HG03354 (cell line): Measurements from ENCODE around the gene MT3.
"Not testable (repeated sequence)": the region's sequence is repeated elsewhere in the genome, so short reads cannot be mapped to it uniquely, and the experiment has no call there.

Experiments
- ATAC-seq: cut with Tn5 transposase; IDR thresholded peaks from one replicate; pipeline ENCODE4 v1.9.1; 2021; ENCODE audit warnings: mild to moderate bottlenecking; ENCODE audit not compliant: unreplicated experiment, poor library complexity, severe bottlenecking

The MT3 gene

GRCh38 chr16:56608043-56608875, 18.9 kb downstream of the MT3 start, which contains the start of gene MT2A:
MT2A (plus strand) TSS chr16:56608584; CDS start chr16:56608656, 72 bp downstream.
- peak; percentile 90 for ATAC-seq

DNA sequence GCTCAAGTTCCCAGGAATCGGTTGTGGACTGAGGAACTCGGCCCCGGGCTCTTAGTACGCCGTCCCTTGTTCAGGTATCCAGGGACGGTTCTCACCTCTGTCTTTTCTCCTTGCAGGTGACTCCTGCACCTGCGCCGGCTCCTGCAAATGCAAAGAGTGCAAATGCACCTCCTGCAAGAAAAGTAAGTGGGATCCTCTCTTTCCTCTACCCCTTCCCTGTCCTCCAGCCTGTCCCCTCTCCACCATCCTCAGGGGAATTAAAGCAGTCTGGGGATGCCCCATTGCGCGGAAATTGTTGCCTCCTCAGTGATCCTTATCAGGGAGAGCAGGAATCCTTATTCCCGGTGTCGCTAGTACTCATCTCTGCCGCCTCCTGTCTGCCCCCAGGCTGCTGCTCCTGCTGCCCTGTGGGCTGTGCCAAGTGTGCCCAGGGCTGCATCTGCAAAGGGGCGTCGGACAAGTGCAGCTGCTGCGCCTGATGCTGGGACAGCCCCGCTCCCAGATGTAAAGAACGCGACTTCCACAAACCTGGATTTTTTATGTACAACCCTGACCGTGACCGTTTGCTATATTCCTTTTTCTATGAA, 19.6 kb downstream of the MT3 start:
- no peak for ATAC-seq

GRCh38 chr16:56609463-56609921, 20.2 kb downstream of the MT3 start:
- ATAC-seq: peak; percentile 47

DNA sequence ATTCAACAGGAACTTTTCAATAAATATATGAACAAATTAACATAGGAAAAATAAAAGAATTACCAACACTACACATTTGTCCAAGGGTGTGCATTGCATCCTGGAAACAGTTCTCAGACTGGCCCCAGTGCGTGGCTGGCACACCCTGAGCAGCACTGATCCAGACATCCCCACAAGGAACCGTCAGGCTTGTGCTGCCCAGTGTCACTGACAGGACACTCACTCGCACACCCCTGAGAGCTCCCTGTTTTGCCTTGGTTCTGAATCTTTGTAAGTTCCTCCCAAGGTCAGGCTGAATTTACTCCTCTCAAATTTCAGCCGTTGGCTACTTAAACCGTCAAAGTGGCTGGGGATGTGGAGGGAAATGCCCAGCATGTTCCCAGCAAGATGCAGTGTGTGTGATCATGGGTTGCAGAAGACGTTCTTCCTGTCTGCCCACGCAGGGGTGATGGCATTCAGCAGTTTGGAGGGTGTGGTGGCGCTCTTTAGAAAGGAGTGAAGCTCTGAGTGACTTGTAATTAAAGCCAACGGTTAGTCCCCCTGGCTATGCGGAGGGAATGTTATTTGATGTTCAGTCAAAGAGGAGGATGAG, 20.8 kb downstream of the MT3 start:
- ATAC-seq: no peak

DNA sequence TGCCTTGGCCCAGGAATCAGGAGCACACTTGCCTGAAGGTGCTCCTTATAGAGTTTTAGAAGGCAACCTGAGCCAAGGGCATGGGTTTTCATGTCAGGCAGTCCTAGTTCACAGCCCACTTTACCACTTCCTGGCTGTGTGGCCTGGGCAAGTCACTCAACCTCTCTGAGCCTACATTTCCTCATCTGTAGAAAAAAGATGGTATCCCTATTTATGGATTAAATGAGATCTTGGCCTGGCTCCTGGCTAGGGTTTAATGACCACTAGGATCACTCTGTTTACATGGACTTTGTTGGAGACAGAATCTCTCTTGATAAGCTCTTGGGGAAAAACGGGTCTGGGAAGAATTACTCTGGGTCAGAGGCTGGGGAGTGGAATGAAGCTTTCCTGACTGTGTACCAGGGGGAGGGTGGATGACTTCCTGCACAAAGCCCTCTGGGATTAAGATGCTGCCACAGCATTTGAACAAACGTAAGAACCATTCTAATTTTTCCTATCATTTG, 21.3 kb downstream of the MT3 start:
- no peak for ATAC-seq

DNA sequence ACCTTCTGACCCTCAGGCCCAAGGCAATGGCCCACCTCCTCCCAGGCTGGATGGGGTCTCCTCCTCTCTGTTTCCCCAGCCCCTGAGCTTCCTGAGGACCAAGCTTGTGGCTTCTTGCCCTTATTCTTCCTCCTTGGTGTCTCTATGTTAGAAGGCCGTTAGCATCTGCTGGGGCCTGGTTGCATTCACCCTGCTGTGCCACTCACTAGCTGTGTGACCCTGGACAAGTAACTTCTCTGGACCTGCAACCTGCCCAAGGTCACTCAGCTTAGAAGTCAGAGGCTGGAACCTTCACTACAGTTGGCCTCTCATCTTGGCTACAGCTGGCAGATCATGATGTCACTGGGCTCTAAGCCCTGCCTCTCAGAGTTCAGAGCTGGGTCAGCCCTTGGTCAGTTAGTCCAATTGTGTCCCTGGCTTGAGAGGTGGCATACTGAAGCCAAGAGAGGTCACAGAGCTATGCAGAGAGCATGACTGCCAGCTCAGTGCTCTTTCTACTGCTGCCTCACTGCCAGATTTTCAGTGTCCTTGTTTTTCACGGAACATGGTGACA, 22.0 kb downstream of the MT3 start:
- ATAC-seq: no peak

- ATAC-seq: no peak
Measured at GRCh38 chr16:56613706-56614105, 24.4 kb downstream of the MT3 start.

GRCh38 chr16:56614549-56614991, 25.2 kb downstream of the MT3 start:
- ATAC-seq: no peak

DNA sequence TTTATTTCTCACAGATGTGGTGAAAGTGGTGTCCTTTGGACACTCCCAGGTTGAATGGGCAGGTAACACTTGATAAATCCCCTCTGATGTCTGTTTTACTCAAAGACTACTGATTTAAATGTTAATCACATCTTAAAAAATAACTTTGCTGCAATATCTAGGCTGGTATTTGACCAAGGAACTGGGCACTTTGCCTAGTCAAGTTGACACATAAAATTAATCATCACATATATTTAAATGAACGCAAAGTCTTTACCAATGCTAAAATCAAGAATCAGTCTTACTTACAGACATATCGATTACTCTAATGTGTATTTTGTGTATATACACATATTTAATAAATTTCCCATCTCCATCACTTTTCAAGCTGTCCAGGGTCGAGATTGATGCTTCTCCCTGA, 26.0 kb downstream of the MT3 start:
- no peak for ATAC-seq

DNA sequence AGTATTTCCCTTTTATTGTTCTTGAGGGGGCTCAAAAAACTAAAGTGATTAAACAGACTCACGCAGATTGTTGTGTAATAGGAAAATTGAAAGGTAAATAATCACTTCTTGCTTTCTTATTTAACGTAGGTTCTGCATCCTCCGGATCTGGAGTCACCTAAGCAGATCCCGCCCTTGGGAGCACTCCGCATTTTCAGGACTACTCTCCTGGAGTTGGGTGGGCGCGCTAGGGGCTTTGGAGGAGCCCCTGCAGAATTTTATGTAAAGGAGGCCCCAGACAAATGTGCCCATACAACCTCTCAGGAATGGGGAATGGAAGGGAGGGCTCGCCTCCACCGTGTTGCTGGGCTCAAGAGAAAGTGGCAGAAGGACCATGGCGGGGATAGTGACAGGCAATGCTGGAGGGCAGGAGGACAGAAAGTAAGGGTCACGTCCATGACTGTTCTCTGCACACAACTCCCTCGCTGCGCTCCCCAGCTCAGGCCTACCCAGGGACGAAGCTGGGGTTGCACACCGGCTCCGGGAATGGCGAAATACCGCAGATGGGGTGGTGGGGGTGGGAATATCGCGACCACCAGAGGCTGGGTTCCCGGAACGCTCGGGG, 27.4 kb downstream of the MT3 start:
- no peak for ATAC-seq

- ATAC-seq: peak; percentile 56
Measured at GRCh38 chr16:56617212-56618085, 28.1 kb downstream of the MT3 start.

GRCh38 chr16:56618138-56618537, 28.8 kb downstream of the MT3 start:
- ATAC-seq: no peak

DNA sequence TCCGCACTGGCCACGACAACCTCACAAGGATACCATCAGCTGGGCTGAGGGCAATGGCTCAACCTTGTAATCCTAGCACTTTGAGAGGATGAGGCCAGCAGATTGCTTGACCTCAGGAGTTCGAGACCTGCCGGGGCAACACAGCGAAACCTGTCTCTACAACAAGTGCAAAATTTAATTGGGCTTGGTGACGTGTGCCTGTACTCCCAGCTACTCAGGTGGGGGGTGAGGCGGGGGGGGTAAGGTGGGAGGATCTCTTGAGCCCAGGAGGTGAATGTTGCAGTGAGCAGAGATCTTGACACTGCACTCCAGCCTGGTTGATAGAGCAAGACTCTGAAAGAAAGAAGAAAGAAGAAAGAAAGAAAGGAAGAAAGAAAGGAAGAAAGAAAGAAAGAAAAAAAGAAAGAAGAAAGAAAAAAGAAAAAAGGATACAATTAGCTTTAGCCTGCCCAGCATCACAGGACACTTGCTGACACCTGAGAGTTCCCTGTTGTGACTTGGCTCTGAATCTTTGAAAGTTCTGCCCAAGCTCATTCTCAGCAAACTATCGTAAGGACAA, 31.1 kb downstream of the MT3 start:
- ATAC-seq: no peak

- ATAC-seq: not testable (repeated sequence)
Measured at GRCh38 chr16:56621665-56622445, 32.5 kb downstream of the MT3 start.

- not testable (repeated sequence) for ATAC-seq
Measured at GRCh38 chr16:56623184-56623583, 33.9 kb downstream of the MT3 start.

DNA sequence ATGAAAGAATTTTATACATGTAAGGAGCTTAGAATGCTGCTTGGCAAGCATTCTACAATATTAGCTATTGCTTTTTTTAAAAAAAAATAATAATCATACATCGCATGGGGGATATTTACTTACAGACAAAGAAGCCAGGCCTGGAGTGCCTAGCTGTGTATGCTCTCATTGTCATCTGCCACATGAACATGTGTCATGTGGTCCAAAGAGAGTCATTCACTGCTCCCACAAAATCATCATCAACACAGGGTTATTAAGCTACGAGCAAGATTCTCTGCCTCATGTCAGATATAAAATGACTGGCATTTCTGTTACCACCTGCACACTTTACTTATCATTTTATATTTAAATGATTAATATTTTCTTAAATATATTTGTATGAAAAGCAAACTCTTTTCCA, 34.3 kb downstream of the MT3 start:
- no peak for ATAC-seq

- peak; percentile 82 for ATAC-seq
Measured at GRCh38 chr16:56625140-56625942, 36.0 kb downstream of the MT3 start, which contains the start of gene MT1E. MT1E (plus strand) TSS chr16:56625781; CDS start chr16:56625852, 71 bp downstream.
